Stimulated activated CD8-positive, alpha-beta memory T cell treated with anti-CD3 and anti-CD28 coated beads, Interleukin-7, amount 100 ng/mL, for 4 hours (primary cell): ENCODE measurements around the gene TMEM233.

Experiments
- DNase-seq, 2 donors: peaks; one replicate each; pipeline ENCODE4 v3.0.0-alpha.2; 2020; ENCODE audit warnings: low read depth in 2 of 2

Gene TMEM233

DNA sequence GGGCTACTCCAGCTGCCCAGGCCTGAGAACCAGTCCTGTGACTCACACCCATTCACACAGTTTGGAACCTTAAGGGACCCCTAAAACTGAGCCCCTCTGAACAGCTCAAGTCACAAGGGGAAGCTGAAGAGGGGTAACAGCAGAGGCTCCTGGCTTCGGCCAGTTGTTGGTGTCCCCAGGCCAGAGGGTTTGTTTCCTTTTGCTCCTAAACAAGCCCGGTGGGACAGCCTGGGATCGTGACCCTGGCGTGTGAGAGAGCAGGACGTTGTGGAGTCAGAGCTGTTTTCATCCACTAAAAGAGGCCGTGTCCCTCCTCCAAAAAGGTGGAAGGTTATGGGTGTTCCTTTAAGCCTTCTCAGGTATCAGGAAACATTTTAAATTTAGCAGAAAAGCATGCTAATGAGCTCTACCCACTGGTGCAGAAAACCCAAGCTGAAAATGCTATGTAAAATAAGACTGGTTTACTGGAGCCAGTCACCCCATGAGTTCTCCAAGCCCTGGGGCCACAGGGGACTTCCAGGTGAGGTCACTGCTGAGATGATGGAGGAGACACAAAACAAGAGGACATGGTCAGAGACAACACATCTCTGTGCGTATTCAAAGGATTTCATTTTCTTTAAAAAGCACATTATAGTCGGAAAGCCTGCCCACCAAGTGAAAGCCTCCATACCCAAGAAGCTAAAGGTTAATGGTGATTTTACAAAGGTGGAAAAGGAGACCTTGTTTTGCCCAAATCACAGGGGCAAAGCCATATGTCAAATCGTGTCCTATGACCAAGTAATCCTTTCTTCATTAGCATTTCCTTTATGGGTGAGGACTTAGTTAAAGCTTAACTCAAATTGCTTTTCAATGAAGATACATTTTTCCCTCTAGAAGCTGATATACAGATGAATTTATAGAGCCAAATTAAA is 88.4 kb downstream of the TMEM233 start:
- DNase-seq = no peak

DNA sequence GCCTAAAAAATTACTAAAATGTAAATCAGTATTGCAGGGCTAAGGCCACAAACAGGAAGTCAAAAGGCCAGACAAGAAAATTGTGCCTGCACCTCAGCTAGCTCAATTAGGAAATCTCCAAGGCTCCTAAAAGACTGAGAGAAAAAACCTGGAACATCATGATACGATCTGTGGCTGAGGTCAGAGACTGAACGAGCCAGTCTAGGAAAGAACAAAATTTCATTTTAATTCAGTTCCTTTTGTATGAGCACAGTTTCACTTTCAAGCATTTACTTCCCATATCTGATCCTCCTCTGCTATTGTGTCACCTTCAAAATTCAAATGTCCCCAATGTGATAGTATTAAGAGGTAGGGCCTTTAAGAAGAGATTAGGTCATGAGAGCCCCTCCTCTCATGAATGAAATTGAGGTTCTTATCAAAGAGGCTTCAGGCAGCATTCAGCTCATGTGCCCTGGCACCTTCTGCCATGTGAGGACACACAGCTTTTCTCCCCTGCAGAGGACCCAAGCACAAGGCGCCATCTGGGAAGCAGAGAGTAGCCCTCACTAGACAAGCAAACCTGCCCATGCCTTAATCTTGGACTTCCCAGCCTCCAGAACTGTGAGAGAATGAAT is 89.2 kb downstream of the TMEM233 start:
- DNase-seq = no peak

DNA sequence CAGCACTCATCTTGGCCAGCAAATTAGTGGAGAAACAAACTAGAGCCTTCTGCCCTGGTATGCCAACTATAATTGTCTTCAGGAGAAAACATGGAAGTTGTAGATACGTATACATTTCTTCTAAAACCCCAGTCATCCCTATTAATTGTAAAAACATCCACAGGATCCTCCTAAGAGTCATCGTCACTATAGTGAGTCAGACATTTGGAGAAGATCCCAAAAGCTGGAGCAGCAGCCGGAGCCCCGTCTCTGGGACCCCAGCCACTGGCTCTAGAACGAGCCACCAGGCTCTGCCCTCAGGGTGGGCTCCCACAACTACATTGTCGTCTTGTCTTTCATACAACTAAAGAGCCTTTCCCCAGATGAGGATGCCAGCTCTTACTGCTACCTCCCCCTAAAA is 89.8 kb downstream of the TMEM233 start:
- DNase-seq = no peak

DNA sequence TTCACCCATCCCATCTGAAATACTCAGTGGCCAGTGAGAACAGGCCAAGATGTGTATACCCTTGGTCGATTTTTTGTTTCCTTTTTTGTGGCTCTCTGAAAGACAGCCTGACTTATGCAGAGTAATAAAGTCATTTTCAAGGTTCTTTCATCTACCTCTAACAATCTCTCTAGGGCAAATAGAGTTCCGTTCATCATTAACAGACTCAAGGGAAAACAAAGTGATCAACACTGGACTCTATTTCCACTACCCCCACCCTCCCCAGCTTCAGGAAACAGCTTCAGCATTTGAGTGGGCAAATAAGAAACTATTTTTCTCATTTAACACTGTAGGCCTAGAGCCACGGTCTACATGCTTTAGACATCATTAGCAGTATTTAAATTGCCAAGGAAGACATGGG is 90.2 kb downstream of the TMEM233 start:
- DNase-seq = no peak

DNA sequence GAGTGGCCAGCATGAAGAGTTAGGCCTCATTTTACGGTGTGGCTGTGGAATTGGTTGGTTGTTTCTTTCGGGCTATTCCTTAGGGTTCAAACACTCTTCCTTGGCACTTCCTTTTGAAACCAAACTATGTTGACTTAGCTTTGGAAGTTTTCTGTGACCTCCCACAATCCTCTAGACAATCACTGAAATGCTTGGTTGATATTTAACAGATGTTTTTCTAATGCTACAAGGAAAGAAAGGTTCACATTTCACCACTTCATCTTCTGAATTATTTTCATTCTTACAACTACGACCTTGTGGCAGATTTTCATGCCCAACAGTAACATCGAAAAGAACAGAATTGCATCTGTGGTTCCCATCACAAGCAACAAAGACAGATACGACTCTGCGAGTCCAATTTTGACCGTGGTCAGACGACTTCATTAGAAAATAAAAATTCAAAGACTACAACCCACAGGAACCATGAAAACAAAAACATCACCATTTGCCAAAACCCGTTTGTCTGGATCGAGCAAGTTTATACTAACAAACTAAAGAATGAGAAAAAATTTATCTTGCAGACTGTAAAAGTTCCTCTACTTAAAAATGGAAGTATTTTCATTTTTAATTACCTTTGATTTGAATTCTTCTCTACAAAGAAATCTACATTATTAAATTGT is 91.3 kb downstream of the TMEM233 start:
- DNase-seq = no peak

DNA sequence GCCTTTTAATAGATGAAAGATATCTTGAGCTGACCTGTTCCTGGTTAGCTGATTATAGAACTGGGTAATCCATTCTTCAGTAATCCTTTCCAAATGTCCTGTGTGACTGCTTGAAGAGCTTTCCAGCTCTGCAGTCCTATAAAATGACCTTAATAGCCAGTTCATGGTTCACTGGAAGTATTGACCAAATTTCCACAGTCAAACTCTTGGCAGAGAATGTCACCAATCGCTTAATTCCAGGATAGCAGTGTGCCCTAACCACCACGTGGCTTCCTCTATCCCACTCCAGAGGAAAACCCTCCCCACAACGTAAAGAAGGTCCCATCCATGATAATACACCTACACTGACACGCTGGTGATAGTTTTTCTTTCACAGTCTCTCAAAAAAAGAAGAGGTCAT is 91.8 kb downstream of the TMEM233 start:
- DNase-seq = no peak

- no peak for DNase-seq
Measured at GRCh38 chr12:119686355-119686754, 92.8 kb downstream of the TMEM233 start.

GRCh38 chr12:119686776-119687175 is 93.2 kb downstream of the TMEM233 start:
- DNase-seq = no peak

DNA sequence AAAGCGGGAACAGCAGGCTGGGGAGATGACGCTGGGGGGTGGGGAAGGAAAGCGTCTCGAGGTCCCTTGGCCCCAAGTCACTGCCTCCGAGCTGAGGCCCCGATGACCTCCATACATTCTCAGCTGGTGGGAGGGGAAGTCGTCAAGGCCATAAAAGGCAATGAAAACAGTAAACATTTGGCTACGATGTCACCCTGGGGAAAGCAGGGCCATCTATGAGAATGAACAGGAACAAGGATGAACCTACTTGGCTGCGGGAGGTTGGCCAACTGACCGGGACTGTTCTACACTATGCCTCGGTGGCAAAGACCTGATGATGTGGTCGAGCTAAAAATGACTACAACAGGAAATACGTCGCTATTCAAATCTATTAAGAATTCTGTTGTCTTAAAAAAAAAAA is 93.8 kb downstream of the TMEM233 start:
- no peak for DNase-seq

DNA sequence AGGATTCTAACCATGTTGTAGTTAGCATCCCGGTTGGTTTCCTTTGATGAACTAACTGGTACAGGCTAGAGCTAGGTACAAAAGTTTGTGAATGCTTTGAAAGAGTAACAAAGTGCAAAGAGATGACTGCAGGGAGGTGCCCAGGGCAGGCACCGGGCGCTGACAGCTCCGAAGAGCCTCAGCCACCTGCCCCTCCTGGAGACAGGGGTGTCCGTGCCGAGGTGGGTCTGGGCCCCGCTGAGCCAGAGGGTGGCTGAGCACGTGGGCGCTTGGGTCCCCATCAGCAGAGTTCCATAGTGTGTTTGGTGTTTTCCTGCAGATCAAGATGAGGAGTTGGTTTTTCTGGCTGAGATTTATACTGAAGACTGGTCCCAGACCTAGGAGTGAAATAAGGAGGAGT is 94.3 kb downstream of the TMEM233 start:
- no peak for DNase-seq

- DNase-seq = no peak
Measured at GRCh38 chr12:119689935-119690500, 96.4 kb downstream of the TMEM233 start.

GRCh38 chr12:119691202-119691810 is 97.7 kb downstream of the TMEM233 start:
- DNase-seq = no peak

DNA sequence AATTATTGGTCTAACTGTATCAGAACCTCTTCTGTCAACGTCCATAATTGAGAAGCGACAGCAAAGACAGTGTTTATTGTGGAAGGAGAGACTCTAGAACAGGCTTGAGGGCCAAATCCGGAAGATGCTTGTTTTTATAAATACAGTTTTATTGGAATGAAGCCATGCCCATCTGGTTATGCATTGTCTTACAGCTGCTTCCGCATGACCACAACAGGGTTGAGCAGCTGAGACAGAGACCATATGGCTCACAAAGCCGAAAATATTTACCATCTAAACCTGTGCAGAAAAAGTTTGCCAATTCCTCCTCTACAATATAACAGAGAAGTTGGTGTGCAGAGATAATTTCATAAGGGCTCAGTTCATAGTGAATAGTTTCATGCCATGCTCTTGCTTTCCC is 98.8 kb downstream of the TMEM233 start:
- DNase-seq = no peak
